Mononuclear cell (primary cell): ENCODE results near the gene TUBG1. TPM values are rescaled to one million over a fixed set of nuclear protein-coding genes. Genes with fewer than 3 reads are reported as not detected.

Experiments used
- H3K27me3 ChIP-seq: 2 replicates; pipeline ENCODE4 v1.6.0; 2011; ENCODE audit warnings: low read length, control low read depth; ENCODE audit not compliant: insufficient read depth
- H3K4me1 ChIP-seq: 2 replicates; pipeline ENCODE4 v1.5.1; 2011; ENCODE audit warnings: mild to moderate bottlenecking, low read length, control low read depth; ENCODE audit not compliant: insufficient read depth
- H3K4me3 ChIP-seq: 2 replicates; pipeline ENCODE4 v1.5.1; 2011; ENCODE audit warnings: mild to moderate bottlenecking, low read length, moderate library complexity
- H3K9me3 ChIP-seq: 2 replicates; pipeline ENCODE4 v1.5.1; 2011; ENCODE audit warnings: low read depth, mild to moderate bottlenecking, control low read depth, low read length
- total RNA-seq: library from RNA; depleted of rRNA; stranded (reverse); fragments of >200 nt; gene quantifications from one replicate; pipeline ENCODE4 v1.2.3, GENCODE V29; 2012

Gene TUBG1
- total RNA-seq, 1 donor, result 3.1 TPM

GRCh38 chr17:42571435-42572225, 37.9 kb upstream of the TUBG1 start:
- Histone ChIP-seq H3K9me3 (no peaks in the 10 kb centered on the region), H3K27me3 (no peaks in the 10 kb centered on the region)

GRCh38 chr17:42573095-42573494, 36.4 kb upstream of the TUBG1 start:
- Histone ChIP-seq H3K27me3 (no peaks in the 10 kb centered on the region), H3K4me3 (no peak overlapping the region), H3K9me3 (no peaks in the 10 kb centered on the region), H3K4me1 (peaks cover 34% of the 10 kb centered on the region)

More at GRCh38 chr17:42571435-42572225, 37.9 kb upstream of the TUBG1 start:
- Histone ChIP-seq H3K4me1 (peaks cover 32% of the 10 kb centered on the region), H3K4me3 (no peak overlapping the region)

GRCh38 chr17:42574463-42574862, 35.0 kb upstream of the TUBG1 start:
- peaks cover 30% of the 10 kb centered on the region for H3K4me1 ChIP-seq
- H3K27me3 ChIP-seq, result no peaks in the 10 kb centered on the region
- no peak overlapping the region for H3K4me3 ChIP-seq
- no peaks in the 10 kb centered on the region for H3K9me3 ChIP-seq

- Histone ChIP-seq H3K4me3 (peak overlapping the region; percentile 52), H3K4me1 (peaks cover 27% of the 10 kb centered on the region), H3K27me3 (no peaks in the 10 kb centered on the region), H3K9me3 (no peaks in the 10 kb centered on the region)
Measured at GRCh38 chr17:42577140-42577531, 32.3 kb upstream of the TUBG1 start.

- Histone ChIP-seq H3K9me3 (no peaks in the 10 kb centered on the region), H3K4me3 (peak within 1 kb of the TSS; percentile 52), H3K27me3 (no peaks in the 10 kb centered on the region), H3K4me1 (peaks cover 27% of the 10 kb centered on the region)
Measured at GRCh38 chr17:42577532-42578281, 31.8 kb upstream of the TUBG1 start, which contains the start of gene PSMC3IP. PSMC3IP (minus strand) TSS chr17:42577729; CDS start chr17:42577686, 43 bp downstream.

- H3K27me3 ChIP-seq, result no peaks in the 10 kb centered on the region
- peaks cover 24% of the 10 kb centered on the region for H3K4me1 ChIP-seq
- H3K4me3 ChIP-seq, result peak overlapping the region; percentile 52
- no peaks in the 10 kb centered on the region for H3K9me3 ChIP-seq
Measured at GRCh38 chr17:42578282-42578869, 31.1 kb upstream of the TUBG1 start.

- Histone ChIP-seq H3K27me3 (no peaks in the 10 kb centered on the region), H3K4me3 (no peak overlapping the region), H3K9me3 (no peaks in the 10 kb centered on the region), H3K4me1 (peaks cover 26% of the 10 kb centered on the region)
Measured at GRCh38 chr17:42579794-42580551, 29.5 kb upstream of the TUBG1 start.

- Histone ChIP-seq H3K27me3 (no peaks in the 10 kb centered on the region), H3K4me3 (no peak overlapping the region), H3K9me3 (no peaks in the 10 kb centered on the region), H3K4me1 (peaks cover 34% of the 10 kb centered on the region)
Measured at GRCh38 chr17:42581744-42582270, 27.7 kb upstream of the TUBG1 start.

- Histone ChIP-seq H3K9me3 (no peaks in the 10 kb centered on the region), H3K4me1 (peaks cover 14% of the 10 kb centered on the region), H3K4me3 (no peak overlapping the region), H3K27me3 (no peaks in the 10 kb centered on the region)
Measured at GRCh38 chr17:42584880-42585279, 24.6 kb upstream of the TUBG1 start.

GRCh38 chr17:42585353-42585752, 24.1 kb upstream of the TUBG1 start:
- Histone ChIP-seq H3K27me3 (no peaks in the 10 kb centered on the region), H3K4me3 (no peak overlapping the region), H3K9me3 (no peaks in the 10 kb centered on the region), H3K4me1 (peaks cover 14% of the 10 kb centered on the region)

- Histone ChIP-seq H3K4me3 (no peak overlapping the region), H3K27me3 (no peaks in the 10 kb centered on the region), H3K9me3 (no peaks in the 10 kb centered on the region), H3K4me1 (peaks cover 14% of the 10 kb centered on the region)
Measured at GRCh38 chr17:42586514-42587230, 22.8 kb upstream of the TUBG1 start.

- H3K27me3 ChIP-seq, result no peaks in the 10 kb centered on the region
- H3K4me3 ChIP-seq, result no peak overlapping the region
- H3K4me1 ChIP-seq, result peaks cover 2% of the 10 kb centered on the region
- no peaks in the 10 kb centered on the region for H3K9me3 ChIP-seq
Measured at GRCh38 chr17:42590886-42591285, 18.6 kb upstream of the TUBG1 start.

GRCh38 chr17:42591411-42591810, 18.1 kb upstream of the TUBG1 start:
- Histone ChIP-seq H3K4me1 (no peaks in the 10 kb centered on the region), H3K27me3 (no peaks in the 10 kb centered on the region), H3K9me3 (no peaks in the 10 kb centered on the region), H3K4me3 (no peak overlapping the region)

- peaks cover 7% of the 10 kb centered on the region for H3K4me1 ChIP-seq
- H3K9me3 ChIP-seq, result no peaks in the 10 kb centered on the region
- H3K27me3 ChIP-seq, result no peaks in the 10 kb centered on the region
- H3K4me3 ChIP-seq, result no peak overlapping the region
Measured at GRCh38 chr17:42596386-42596785, 13.1 kb upstream of the TUBG1 start.
